Lung (tissue), 12 donors: Measurements from ENCODE around the gene CRB3. TPM values are rescaled to one million over a fixed set of nuclear protein-coding genes. Genes with fewer than 3 reads are reported as not detected.

Experiments
- ATAC-seq: fragments of 200-7000 bp; cut with Tn5 transposase; one replicate; pipeline ENCODE4 v1.9.1; 2020; ENCODE audit warnings: moderate number of reproducible peaks; ENCODE audit not compliant: insufficient read depth, low FRiP score
- DNase-seq, 3 donors: peaks; one replicate each; pipeline ENCODE4 v3.0.0-alpha.2; 2013 to 2017
- H3K27ac ChIP-seq, 2 donors: one replicate each; pipeline ENCODE4 v1.5.1; 2013; ENCODE audit warnings: mild to moderate bottlenecking in 2 of 2, moderate library complexity in 2 of 2, control low read depth in 1 of 2, inconsistent platforms in 1 of 2, low read depth in 1 of 2, low read length in 1 of 2
- H3K27me3 ChIP-seq, 3 donors: one replicate each; pipeline ENCODE4 v1.5.1; 2013; ENCODE audit warnings: low read length in 2 of 3; ENCODE audit not compliant: control insufficient read depth in 3 of 3, insufficient read depth in 3 of 3
- H3K36me3 ChIP-seq, 4 donors: one replicate each; pipeline ENCODE4 v1.5.1; 2013; ENCODE audit warnings: low read length in 4 of 4, mild to moderate bottlenecking in 1 of 4, moderate library complexity in 1 of 4; ENCODE audit not compliant: control insufficient read depth in 4 of 4, insufficient read depth in 4 of 4
- H3K4me1 ChIP-seq, 5 donors: one replicate each; pipeline ENCODE4 v1.5.1; 2013; ENCODE audit warnings: low read length in 5 of 5, mild to moderate bottlenecking in 2 of 5, moderate library complexity in 1 of 5; ENCODE audit not compliant: control insufficient read depth in 5 of 5, insufficient read depth in 5 of 5
- H3K4me3 ChIP-seq: one replicate; pipeline ENCODE4 v1.5.1; 2013; ENCODE audit warnings: mild to moderate bottlenecking, control low read depth, moderate library complexity
- H3K9ac ChIP-seq, 2 donors: one replicate each; pipeline ENCODE4 v1.5.1; 2013; ENCODE audit warnings: low read length in 2 of 2, control low read depth in 1 of 2; ENCODE audit not compliant: insufficient read depth in 1 of 2
- H3K9me3 ChIP-seq, 4 donors: one replicate each; pipeline ENCODE4 v1.5.1; 2013; ENCODE audit warnings: low read length in 3 of 4, mild to moderate bottlenecking in 1 of 4, moderate library complexity in 1 of 4; ENCODE audit not compliant: control insufficient read depth in 4 of 4, insufficient read depth in 3 of 4
- CTCF ChIP-seq: IDR thresholded peaks from 2 replicates; pipeline ENCODE4 v1.5.1; 2012; ENCODE audit warnings: mild to moderate bottlenecking; ENCODE audit errors: control extremely low read depth, extremely low read depth
- WGBS, 2 donors: extraction: QIAGEN DNeasy Blood & Tissue Kit; methylation state at CpG; one replicate each; pipeline ENCODE4 v1.1.7; 2013; 5-methylcytosine and 5-hydroxymethylcytosine counted together
- polyA plus RNA-seq, 2 donors: library from polyadenylated mRNA; stranded (reverse); fragments of 200-250 nt; gene quantifications; one replicate each; pipeline ENCODE4 v1.2.1, GENCODE V29; 2013
- total RNA-seq, 2 donors: library from RNA; depleted of rRNA in 1 of 2; stranded (reverse); fragments of >200 nt in 1 of 2; gene quantifications; one replicate each; pipeline ENCODE4 v1.2.1, GENCODE V29; 2014 to 2021
- donor health status: control.
- donor health status: control.
- donor health status: Bipolar disorder and iron deficiency.
- donor health status: healthy.
- donor health status: DM: yes; HTN: yes; CAD: no.

The CRB3 gene
- total and polyA plus RNA-seq, 4 donors: 22.5 to 81.8 (median 53.0) TPM

GRCh38 chr19:6450166-6450565 is 13.9 kb upstream of the CRB3 start:
- no peak overlapping the region for H3K9ac ChIP-seq
- H3K36me3 ChIP-seq: peaks cover 15 to 37% (median 29%) of the 10 kb centered on the region in 4 donors
- H3K4me1 ChIP-seq: no peaks in the 10 kb centered on the region
- H3K27me3 ChIP-seq: no peaks in the 10 kb centered on the region
- no peak overlapping the region for H3K4me3 ChIP-seq
- H3K9me3 ChIP-seq: peaks cover 0 to 10% (median 5%) of the 10 kb centered on the region in 4 donors
- DNase-seq: no peak
- TF ChIP-seq CTCF: no peak
- no peak for ATAC-seq
- 95 to 97% methylated on average over 5 of the region's 5 CpGs for WGBS, 2 donors
- H3K27ac ChIP-seq: no peak overlapping the region

GRCh38 chr19:6451583-6452222 is 12.4 kb upstream of the CRB3 start:
- no peak for TF ChIP-seq CTCF

GRCh38 chr19:6452223-6452614 is 11.9 kb upstream of the CRB3 start:
- Histone ChIP-seq H3K4me3 (no peak overlapping the region), H3K27me3 (no peaks in the 10 kb centered on the region), H3K9me3 (peaks cover 0 to 10% (median 4%) of the 10 kb centered on the region in 4 donors), H3K27ac (no peak overlapping the region), H3K4me1 (no peaks in the 10 kb centered on the region), H3K36me3 (peaks cover 12 to 26% (median 21%) of the 10 kb centered on the region in 4 donors), H3K9ac (no peak overlapping the region)
- ATAC-seq (no peak), DNase-seq (no peak)
- TF ChIP-seq CTCF: no peak
- WGBS, 2 donors: 96% methylated on average over 19 of the region's 19 CpGs

More at GRCh38 chr19:6451583-6452222, 12.4 kb upstream of the CRB3 start:
- Histone ChIP-seq H3K27ac (no peak overlapping the region), H3K9ac (no peak overlapping the region), H3K4me3 (no peak overlapping the region), H3K4me1 (no peaks in the 10 kb centered on the region), H3K36me3 (peaks cover 16 to 29% (median 23%) of the 10 kb centered on the region in 4 donors), H3K9me3 (peaks cover 0 to 10% (median 4%) of the 10 kb centered on the region in 4 donors), H3K27me3 (no peaks in the 10 kb centered on the region)
- WGBS, 2 donors: 91 to 95% methylated on average over 7 of the region's 7 CpGs
- ATAC-seq: no peak
- no peak for DNase-seq
